AG04450 (cell line): ENCODE measurements around the gene CATSPERZ. TPM values are rescaled to one million over a fixed set of nuclear protein-coding genes. Genes with fewer than 3 reads are reported as not detected.

Source experiments
- CTCF ChIA-PET: fragments of 300-600, 350-600 bp; formaldehyde crosslinking; extraction: SDS; loops from one replicate; lab custom pipeline; 2022; ENCODE audit warnings: antibody characterized with exemption, inconsistent platforms; lab: Charles Lee
- POLR2A ChIA-PET: fragments of 350-600 bp; formaldehyde crosslinking; extraction: SDS; loops from one replicate; lab custom pipeline; 2021; ENCODE audit warnings: antibody characterized with exemption, inconsistent platforms; lab: Yijun Ruan, JAX
- DNase-seq: peaks from one replicate; pipeline ENCODE4 v3.0.0-alpha.2; 2011; ENCODE audit warnings: low read depth, low spot score
- H3K27ac ChIP-seq: one replicate; pipeline ENCODE4 v1.5.1; 2012; ENCODE audit warnings: low read depth, low read length, control low read depth
- H3K27me3 ChIP-seq: one replicate; pipeline ENCODE4 v1.6.0; 2012; ENCODE audit warnings: low read length; ENCODE audit not compliant: control insufficient read depth, insufficient read depth
- H3K4me3 ChIP-seq: 2 replicates; pipeline ENCODE4 v1.5.1; 2011; ENCODE audit warnings: mild to moderate bottlenecking, low read depth, low read length, control low read depth
- H3K9me3 ChIP-seq: 2 replicates; pipeline ENCODE4 v1.5.1; 2012; ENCODE audit warnings: low read length; ENCODE audit not compliant: control insufficient read depth, insufficient read depth
- polyA plus RNA-seq: library from polyadenylated mRNA; depleted of rRNA; stranded (reverse); fragments of >200 nt; gene quantifications from 2 replicates; pipeline ENCODE4 v1.2.3, GENCODE V29; 2011
- TF ChIP-seq, protein P1 (sequence below): IDR thresholded peaks from 2 replicates; pipeline ENCODE4 v1.5.1; 2011; ENCODE audit warnings: low read depth, low read length, control low read depth, inconsistent platforms

CATSPERZ gene
- polyA plus RNA-seq, 1 experiment, result not detected

DNA sequence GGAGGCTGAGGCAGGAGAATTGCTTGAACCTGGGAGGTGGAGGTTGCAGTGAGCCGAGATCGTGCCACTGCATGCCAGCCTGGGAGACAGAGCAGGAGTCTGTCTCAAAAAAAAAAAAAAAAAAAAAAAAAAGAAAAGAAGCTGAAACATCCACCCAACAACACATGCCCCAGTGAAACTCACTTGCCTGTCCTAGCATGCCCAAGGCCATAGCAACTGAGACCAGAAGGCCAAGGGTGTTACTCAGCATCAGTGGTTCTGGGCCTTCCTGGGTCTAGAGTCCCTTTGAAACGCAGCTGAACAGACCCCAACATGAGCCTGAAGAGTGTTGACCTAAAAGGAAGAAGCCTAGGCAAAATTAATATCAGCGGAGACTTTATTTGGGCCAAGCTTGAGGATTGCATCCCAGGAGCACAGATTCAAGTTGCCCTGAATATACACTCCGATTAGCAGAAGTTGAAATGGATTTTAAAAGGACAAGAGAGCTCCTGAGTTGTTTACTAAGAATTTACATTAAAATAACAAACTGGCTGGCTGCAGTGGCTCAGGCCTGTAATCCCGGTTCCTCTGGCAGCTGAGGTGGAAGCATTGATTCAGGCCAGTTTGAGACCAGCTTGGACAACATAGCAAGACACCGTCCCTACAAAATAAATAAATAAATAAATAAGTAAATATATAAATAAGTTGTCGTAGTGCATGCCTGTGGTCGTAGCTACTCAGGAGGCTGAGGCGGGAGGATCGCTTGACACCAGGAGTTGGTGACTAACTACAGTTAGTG is 24.7 kb downstream of the CATSPERZ start:
- ChIA-PET CTCF (interaction anchor here (0.6 to 1.3 kb wide), 4 partner anchors 8 to 1906 kb away, joined by 3 to 12 read pairs (median 4); partner anchors contain the start of gene SCGB1A1), POLR2A (interaction anchor here (0.7 kb wide), 1 partner anchor 17 kb away, joined by 4 read pairs; no protein-coding TSS in a partner anchor)
- H3K9me3 ChIP-seq, result no peaks in the 10 kb centered on the region
- DNase-seq, result no peak
- H3K27ac ChIP-seq, result no peak overlapping the region
- no peak overlapping the region for H3K4me3 ChIP-seq
- peaks cover 3% of the 10 kb centered on the region for H3K27me3 ChIP-seq
- TF ChIP-seq, protein P1, sequence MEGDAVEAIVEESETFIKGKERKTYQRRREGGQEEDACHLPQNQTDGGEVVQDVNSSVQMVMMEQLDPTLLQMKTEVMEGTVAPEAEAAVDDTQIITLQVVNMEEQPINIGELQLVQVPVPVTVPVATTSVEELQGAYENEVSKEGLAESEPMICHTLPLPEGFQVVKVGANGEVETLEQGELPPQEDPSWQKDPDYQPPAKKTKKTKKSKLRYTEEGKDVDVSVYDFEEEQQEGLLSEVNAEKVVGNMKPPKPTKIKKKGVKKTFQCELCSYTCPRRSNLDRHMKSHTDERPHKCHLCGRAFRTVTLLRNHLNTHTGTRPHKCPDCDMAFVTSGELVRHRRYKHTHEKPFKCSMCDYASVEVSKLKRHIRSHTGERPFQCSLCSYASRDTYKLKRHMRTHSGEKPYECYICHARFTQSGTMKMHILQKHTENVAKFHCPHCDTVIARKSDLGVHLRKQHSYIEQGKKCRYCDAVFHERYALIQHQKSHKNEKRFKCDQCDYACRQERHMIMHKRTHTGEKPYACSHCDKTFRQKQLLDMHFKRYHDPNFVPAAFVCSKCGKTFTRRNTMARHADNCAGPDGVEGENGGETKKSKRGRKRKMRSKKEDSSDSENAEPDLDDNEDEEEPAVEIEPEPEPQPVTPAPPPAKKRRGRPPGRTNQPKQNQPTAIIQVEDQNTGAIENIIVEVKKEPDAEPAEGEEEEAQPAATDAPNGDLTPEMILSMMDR, result no peak

GRCh38 chr11:64327375-64327774 is 27.2 kb downstream of the CATSPERZ start:
- Histone ChIP-seq H3K4me3 (no peak overlapping the region), H3K9me3 (no peaks in the 10 kb centered on the region), H3K27ac (no peak overlapping the region), H3K27me3 (peaks cover 3% of the 10 kb centered on the region)
- ChIA-PET POLR2A (interaction anchor here (1.5 kb wide), 1 partner anchor 10 kb away, joined by 4 read pairs; the partner anchor contains the start of genes PRDX5 and TRMT112), CTCF (interaction anchor here (0.9 to 1.3 kb wide), 3 partner anchors 15 to 28 kb away, joined by 3 to 5 read pairs (median 3); no protein-coding TSS in a partner anchor)
- TF ChIP-seq, protein P1, result no peak
- no peak for DNase-seq

DNA sequence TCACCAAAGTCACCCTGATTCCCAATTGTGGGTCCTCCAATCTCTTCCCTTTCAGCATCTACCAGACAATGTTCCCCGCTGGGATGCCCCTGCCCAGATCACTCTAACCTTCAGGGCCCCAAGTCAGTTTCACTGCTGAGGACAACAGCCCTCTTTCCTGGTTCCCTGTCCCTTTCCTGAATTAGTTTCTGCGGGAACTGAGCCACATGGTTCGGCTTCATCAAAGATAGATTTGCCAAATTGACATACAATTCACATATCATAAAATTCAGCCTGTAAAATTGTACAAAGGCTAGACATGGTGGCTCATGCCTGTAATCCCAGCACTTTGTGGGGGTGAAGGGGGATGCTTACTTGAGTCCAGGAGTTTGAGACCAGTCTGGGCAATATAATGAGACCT is 27.8 kb downstream of the CATSPERZ start:
- TF ChIP-seq, protein P1, result no peak
- POLR2A ChIA-PET, result interaction anchor here (1.5 kb wide), 1 partner anchor 10 kb away, joined by 4 read pairs; the partner anchor contains the start of genes PRDX5 and TRMT112
- peaks cover 3% of the 10 kb centered on the region for H3K27me3 ChIP-seq
- H3K27ac ChIP-seq, result no peak overlapping the region
- H3K9me3 ChIP-seq, result no peaks in the 10 kb centered on the region
- no peak for DNase-seq
- H3K4me3 ChIP-seq, result no peak overlapping the region
- CTCF ChIA-PET, result no interaction called here

GRCh38 chr11:64330888-64331287 is 30.7 kb downstream of the CATSPERZ start:
- DNase-seq, result no peak
- Histone ChIP-seq H3K4me3 (no peak overlapping the region), H3K9me3 (no peaks in the 10 kb centered on the region), H3K27ac (no peak overlapping the region), H3K27me3 (peaks cover 3% of the 10 kb centered on the region)
- TF ChIP-seq, protein P1, result no peak
- ChIA-PET POLR2A (interaction anchor here (0.7 to 2.4 kb wide), 2 partner anchors 12 to 24 kb away, joined by 3 to 12 read pairs; no protein-coding TSS in a partner anchor), CTCF (interaction anchor here (0.6 to 3.8 kb wide), 5 partner anchors 13 to 419 kb away, joined by 5 to 23 read pairs (median 13); partner anchors contain the start of genes PRDX5 and TRMT112)
